Stimulated activated CD4-positive, alpha-beta T cell treated with anti-CD3 and anti-CD28 coated beads, TNF-alpha, amount 100 ng/mL, for 24 hours (primary cell): ENCODE data around the gene PDZRN3.
"Not testable (repeated sequence)": the region's sequence is repeated elsewhere in the genome, so short reads cannot be mapped to it uniquely, and the experiment has no call there.

Experiments used
- DNase-seq, 3 experiments: peaks; one replicate each; pipeline ENCODE4 v3.0.0-alpha.2; 2020; ENCODE audit warnings: low read depth in 3 of 3

The PDZRN3 gene

GRCh38 chr3:73491287-73491662 lies 133.5 kb downstream of the PDZRN3 start:
- no peak for DNase-seq

GRCh38 chr3:73490453-73491286 lies 134.1 kb downstream of the PDZRN3 start:
- DNase-seq = no peak

DNA sequence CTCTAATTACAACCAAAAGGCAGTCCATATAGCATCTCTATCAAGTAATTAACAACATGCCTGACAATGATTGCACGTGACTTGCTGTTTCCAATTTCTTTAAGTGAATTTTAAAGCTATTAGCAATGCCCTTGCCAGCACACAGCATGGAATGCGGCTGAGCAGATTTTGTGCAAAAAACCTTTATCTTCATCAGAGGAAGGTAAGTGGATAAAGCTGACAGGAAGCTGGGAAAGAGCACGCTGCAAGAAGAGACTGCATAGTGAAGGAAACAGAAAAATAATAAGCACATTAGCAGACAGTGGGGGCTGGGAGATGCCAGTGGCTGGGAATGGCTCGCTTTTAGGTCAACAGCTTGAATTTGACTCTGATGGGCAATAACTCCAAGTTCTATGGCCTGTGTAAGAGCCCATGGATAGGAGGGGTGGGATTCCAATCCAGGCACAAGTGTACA lies 138.8 kb downstream of the PDZRN3 start:
- no peak for DNase-seq

GRCh38 chr3:73484656-73485248 lies 140.0 kb downstream of the PDZRN3 start:
- no peak for DNase-seq

- no peak for DNase-seq
These were observed 142.9 kb downstream of the PDZRN3 start for GRCh38 chr3:73481888-73482287.

GRCh38 chr3:73480187-73480672 lies 144.5 kb downstream of the PDZRN3 start:
- no peak for DNase-seq

DNA sequence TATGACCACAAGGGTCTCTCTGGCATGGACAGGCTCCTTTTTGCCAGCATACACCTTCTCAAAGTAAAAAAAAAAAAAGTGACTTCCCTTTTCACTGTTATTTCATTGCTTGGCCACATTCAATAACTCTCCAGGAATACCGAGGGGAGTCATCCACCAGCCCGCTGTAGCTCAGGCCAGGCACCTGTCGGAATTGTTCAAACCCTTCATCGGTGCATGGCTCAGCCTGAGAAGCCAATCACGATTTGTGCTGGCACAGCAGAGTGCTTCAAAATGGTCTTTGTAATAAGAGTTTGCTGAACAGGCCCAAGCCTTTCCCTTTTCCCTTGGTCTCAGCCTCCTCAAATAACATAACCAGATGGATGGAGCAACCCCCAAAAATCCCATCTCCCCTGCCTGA lies 145.4 kb downstream of the PDZRN3 start:
- no peak for DNase-seq

GRCh38 chr3:73478858-73479257 lies 145.9 kb downstream of the PDZRN3 start:
- no peak for DNase-seq

DNA sequence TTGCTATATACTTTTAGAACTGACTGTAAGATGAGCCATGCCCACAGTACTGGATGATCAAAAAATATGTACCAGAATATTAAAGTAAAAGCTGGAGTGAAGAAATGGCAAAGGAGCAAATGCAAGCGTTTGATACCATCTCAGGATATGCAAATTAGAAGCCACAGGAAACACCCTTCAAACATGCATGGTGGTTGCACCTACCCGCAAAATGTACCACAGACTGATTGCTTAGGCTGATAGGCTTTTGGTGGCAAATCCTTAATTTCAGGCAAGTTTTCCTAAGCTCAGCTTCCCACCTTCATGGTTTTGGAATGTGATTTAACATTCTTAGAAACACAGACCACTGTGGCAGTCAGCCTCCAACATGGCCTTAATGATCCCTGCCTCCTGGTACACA lies 149.0 kb downstream of the PDZRN3 start:
- no peak for DNase-seq

DNA sequence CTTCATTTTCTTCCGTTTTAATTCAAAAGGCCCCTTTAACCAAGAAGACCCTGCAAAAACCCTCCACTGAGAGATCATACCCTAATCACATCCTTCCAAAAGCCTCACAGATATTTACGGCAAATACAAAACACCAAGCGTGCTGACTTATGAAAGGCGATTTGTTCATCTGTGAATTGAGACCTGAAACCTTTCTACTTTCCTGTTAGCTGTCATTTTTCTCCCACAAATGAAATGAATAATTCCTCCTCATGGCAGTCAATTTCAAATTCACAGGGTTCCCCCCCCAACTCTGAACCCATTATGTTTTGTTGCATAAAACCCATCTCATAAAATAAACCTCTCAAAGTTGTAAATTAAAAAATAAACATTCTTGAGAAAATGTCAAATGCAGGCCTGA lies 149.6 kb downstream of the PDZRN3 start:
- DNase-seq = no peak

DNA sequence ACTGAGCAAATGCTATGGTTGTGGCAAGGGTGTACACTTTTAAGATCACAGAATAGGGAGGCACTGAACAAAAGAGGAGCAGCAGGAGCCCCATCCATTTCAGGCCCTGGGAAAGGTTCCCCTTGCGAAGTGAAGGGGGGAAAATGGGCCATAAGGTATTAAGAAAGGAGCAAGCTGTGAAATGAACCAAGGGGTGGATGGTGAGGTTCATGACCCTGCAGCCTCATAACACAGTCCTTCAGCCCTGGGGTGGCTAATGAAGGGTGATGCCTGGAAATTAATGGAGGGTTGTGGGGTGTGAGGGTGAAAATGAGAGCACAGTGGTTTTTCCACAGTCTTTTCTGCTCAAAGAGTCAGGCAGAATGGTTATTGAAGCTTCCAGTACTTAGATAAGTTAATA lies 150.1 kb downstream of the PDZRN3 start:
- DNase-seq = no peak

- no peak for DNase-seq
These were observed 150.8 kb downstream of the PDZRN3 start for GRCh38 chr3:73473898-73474416.

DNA sequence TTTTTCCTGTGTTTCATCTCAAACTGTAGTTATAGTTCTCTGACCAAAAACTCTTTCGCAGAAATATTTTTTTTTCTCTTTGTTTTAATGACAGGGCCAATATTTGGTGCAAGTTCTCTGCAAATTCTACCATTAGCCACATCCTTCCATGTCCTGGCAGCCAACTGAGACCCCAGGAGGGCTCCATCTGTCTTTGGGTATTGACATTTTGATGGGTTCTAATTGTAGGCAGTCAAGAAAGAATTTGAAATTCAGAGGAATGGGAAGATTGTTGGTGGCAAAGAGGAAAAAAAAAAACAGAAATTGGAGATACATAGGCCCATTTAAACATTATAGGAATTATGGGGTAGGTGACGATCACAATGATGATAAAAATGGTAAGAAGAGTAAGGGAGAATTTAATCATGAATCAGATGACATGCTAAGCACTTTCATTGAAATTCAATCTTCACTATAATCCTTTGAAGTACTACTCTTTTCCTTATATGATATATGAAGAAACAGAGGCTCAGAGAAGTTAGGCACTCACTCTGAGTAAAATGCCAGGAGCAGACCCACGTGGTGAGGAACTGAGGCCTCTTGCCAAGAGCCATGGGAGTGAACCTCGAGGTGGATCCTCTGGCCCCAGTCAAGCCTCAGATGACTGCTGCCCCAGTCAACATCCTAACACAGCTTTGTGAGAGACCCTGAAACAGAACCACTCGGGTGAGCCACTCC lies 151.4 kb downstream of the PDZRN3 start:
- no peak for DNase-seq

- no peak for DNase-seq
These were observed 152.6 kb downstream of the PDZRN3 start for GRCh38 chr3:73471986-73472787.

DNA sequence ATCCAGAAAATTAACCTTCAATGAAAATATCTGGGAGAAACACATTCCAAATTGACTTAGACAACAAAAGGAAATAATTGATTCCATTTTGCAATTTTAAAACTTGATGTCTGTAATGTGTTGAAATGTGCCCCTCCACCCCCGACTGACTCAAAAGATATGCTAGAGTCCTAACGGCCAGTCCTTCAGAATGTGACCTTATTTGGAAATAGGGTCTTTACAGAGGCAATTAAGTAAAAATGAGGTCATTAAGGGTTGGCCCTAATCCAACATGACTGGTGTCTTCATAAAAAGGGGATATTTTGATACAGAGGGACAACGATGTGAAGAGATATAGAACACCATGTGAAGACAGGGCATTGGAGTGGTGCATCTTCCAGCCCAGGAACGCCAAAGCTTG lies 153.9 kb downstream of the PDZRN3 start:
- DNase-seq = no peak

GRCh38 chr3:73469331-73469730 lies 155.4 kb downstream of the PDZRN3 start:
- DNase-seq = no peak

- DNase-seq = no peak
These were observed 157.5 kb downstream of the PDZRN3 start for GRCh38 chr3:73467211-73467610.

- DNase-seq = no peak
These were observed 158.8 kb downstream of the PDZRN3 start for GRCh38 chr3:73465926-73466325.

GRCh38 chr3:73464126-73464525 lies 160.6 kb downstream of the PDZRN3 start:
- not testable (repeated sequence) for DNase-seq

GRCh38 chr3:73461547-73461946 lies 163.2 kb downstream of the PDZRN3 start:
- no peak for DNase-seq

GRCh38 chr3:73459711-73460110 lies 165.0 kb downstream of the PDZRN3 start:
- no peak for DNase-seq

DNA sequence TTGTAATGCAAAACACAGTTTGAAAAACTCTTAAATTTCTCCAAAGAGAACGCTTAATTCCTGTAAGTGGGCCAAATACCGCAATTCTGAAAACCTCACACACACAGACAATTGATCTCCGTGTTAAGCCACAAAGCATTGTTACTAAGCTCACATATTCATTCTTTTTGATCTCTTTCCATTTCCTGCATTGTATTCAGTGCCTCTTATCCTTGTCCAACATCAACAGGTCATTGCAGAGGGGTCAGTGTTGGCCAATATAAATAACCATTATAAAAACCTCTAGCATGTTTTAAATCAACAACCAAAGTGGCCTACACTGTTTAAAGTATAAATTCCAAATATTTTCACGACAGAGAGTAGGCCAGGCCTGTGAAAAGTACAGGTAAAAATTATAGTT lies 171.1 kb downstream of the PDZRN3 start:
- no peak for DNase-seq
